Measurements from ENCODE around the gene SLCO2B1.
A peak's percentile ranks its signal among the peaks of the same experiment; 100 is the strongest.

SLCO2B1 gene

GRCh38 chr11:75145972-75146519, 4.9 kb upstream of the SLCO2B1 start:
- no peak for DNase-seq

- no peak for DNase-seq
Measured at GRCh38 chr11:75146711-75147110, 4.2 kb upstream of the SLCO2B1 start.

- DNase-seq: no peak
Measured at GRCh38 chr11:75147191-75147874, 3.6 kb upstream of the SLCO2B1 start.

- peak; percentile 73 for DNase-seq
Measured at GRCh38 chr11:75147875-75148263, 3.0 kb upstream of the SLCO2B1 start.

- DNase-seq: no peak
Measured at GRCh38 chr11:75148436-75148983, 2.4 kb upstream of the SLCO2B1 start.

- no peak for DNase-seq
Measured at GRCh38 chr11:75149766-75150465, 991 bp upstream of the SLCO2B1 start.

GRCh38 chr11:75151346-75152047, 590 bp downstream of the SLCO2B1 start:
- DNase-seq: no peak

GRCh38 chr11:75152090-75152489, 1.2 kb downstream of the SLCO2B1 start:
- DNase-seq: no peak

- DNase-seq: no peak
Measured at GRCh38 chr11:75152651-75153427, 1.9 kb downstream of the SLCO2B1 start.

- DNase-seq: no peak
Measured at GRCh38 chr11:75154646-75155569, 4.0 kb downstream of the SLCO2B1 start.

- no peak for DNase-seq
Measured at GRCh38 chr11:75155570-75156422, 4.9 kb downstream of the SLCO2B1 start.

- DNase-seq: no peak
Measured at GRCh38 chr11:75158241-75158640, 7.3 kb downstream of the SLCO2B1 start.

GRCh38 chr11:75158696-75159150, 7.8 kb downstream of the SLCO2B1 start:
- DNase-seq: no peak

GRCh38 chr11:75159151-75159953, 8.4 kb downstream of the SLCO2B1 start:
- no peak for DNase-seq

GRCh38 chr11:75160220-75160757, 9.4 kb downstream of the SLCO2B1 start:
- DNase-seq: no peak

- no peak for DNase-seq
Measured at GRCh38 chr11:75160880-75161279, 10.0 kb downstream of the SLCO2B1 start.

- no peak for DNase-seq
Measured at GRCh38 chr11:75161506-75162095, 10.7 kb downstream of the SLCO2B1 start.

- no peak for DNase-seq
Measured at GRCh38 chr11:75162954-75163353, 12.0 kb downstream of the SLCO2B1 start.

Data from MV-4-11 (cell line).